Endodermal cell (in vitro differentiated cells): Measurements from ENCODE around the gene CLIC4. TPM values are rescaled to one million over a fixed set of nuclear protein-coding genes. Genes with fewer than 3 reads are reported as not detected.

Source experiments
- DNase-seq: peaks from one replicate; pipeline ENCODE4 v3.0.0-alpha.2; 2017
- H3K27ac ChIP-seq: 2 replicates; pipeline ENCODE4 v1.5.1; 2013; ENCODE audit warnings: mild to moderate bottlenecking, low read depth, low read length, moderate library complexity
- H3K27me3 ChIP-seq: 2 replicates; pipeline ENCODE4 v1.6.1; 2013; ENCODE audit warnings: mild to moderate bottlenecking, low read length, moderate library complexity; ENCODE audit not compliant: insufficient read depth, control insufficient read depth, poor library complexity, severe bottlenecking
- H3K36me3 ChIP-seq: 2 replicates; pipeline ENCODE4 v1.7.0; 2013; ENCODE audit warnings: mild to moderate bottlenecking, low read length, moderate library complexity; ENCODE audit not compliant: control insufficient read depth, insufficient read depth
- H3K4me1 ChIP-seq: one replicate; pipeline ENCODE4 v1.7.0; 2013; ENCODE audit warnings: low read length; ENCODE audit not compliant: control insufficient read depth, insufficient read depth
- H3K4me3 ChIP-seq: 2 replicates; pipeline ENCODE4 v1.5.1; 2013; ENCODE audit warnings: mild to moderate bottlenecking, low read length, moderate library complexity
- H3K9ac ChIP-seq: 2 replicates; pipeline ENCODE4 v1.6.1; 2013; ENCODE audit warnings: mild to moderate bottlenecking, low read length, moderate library complexity; ENCODE audit not compliant: poor library complexity, severe bottlenecking; ENCODE audit errors: extremely low read depth
- H3K9me3 ChIP-seq: 2 replicates; pipeline ENCODE4 v1.6.1; 2013; ENCODE audit warnings: mild to moderate bottlenecking, low read length, moderate library complexity; ENCODE audit not compliant: control insufficient read depth
- H3K27ac Mint-ChIP-seq: 2 replicates; pipeline ENCODE4 v1.8.0; 2020; ENCODE audit warnings: mixed read lengths
- H3K27me3 Mint-ChIP-seq: 2 replicates; pipeline ENCODE4 v1.8.0; 2021; ENCODE audit warnings: mild to moderate bottlenecking, mixed read lengths; ENCODE audit not compliant: insufficient read depth
- H3K36me3 Mint-ChIP-seq: 2 replicates; pipeline ENCODE4 v1.8.0; 2020; ENCODE audit warnings: low read depth, mixed read lengths
- H3K4me1 Mint-ChIP-seq: 2 replicates; pipeline ENCODE4 v1.8.0; 2020; ENCODE audit warnings: mixed read lengths
- H3K4me3 Mint-ChIP-seq: 2 replicates; pipeline ENCODE4 v1.8.0; 2020; ENCODE audit warnings: mild to moderate bottlenecking, moderate library complexity, mixed read lengths
- H3K9me3 Mint-ChIP-seq: 2 replicates; pipeline ENCODE4 v1.8.0; 2020; ENCODE audit warnings: mild to moderate bottlenecking, mixed read lengths
- WGBS, 2 experiments: methylation state at CpG; one replicate each; pipeline versions ENCODE4 v1.1.5 to v1.1.7; 2013; ENCODE audit warnings: missing lambda C conversion rate in 2 of 2, mixed read lengths in 1 of 2; ENCODE audit not compliant: insufficient coverage in 1 of 2, insufficient read length in 1 of 2; 5-methylcytosine and 5-hydroxymethylcytosine counted together
- total RNA-seq, 2 donors: library from RNA; stranded (reverse); fragmentation: NEBNext Ultra II Directional in 1 of 2; extraction: Animal tissue kit (Norgen Biotek cat#: 25700) in 1 of 2; gene quantifications; 2 replicates in 1 of 2; 3 replicates in 1 of 2; pipeline ENCODE4 v1.2.1, GENCODE V29; 2021
- TF ChIP-seq, protein P1 (sequence below): fragments of 200-600 bp; sonication (generic); conservative IDR thresholded peaks from 2 replicates; pipeline ENCODE4 v1.5.0; 2021; ENCODE audit warnings: antibody characterized with exemption, mild to moderate bottlenecking

CLIC4 gene
- total RNA-seq, 2 donors from 2014 or later = 119 to 146 TPM

DNA sequence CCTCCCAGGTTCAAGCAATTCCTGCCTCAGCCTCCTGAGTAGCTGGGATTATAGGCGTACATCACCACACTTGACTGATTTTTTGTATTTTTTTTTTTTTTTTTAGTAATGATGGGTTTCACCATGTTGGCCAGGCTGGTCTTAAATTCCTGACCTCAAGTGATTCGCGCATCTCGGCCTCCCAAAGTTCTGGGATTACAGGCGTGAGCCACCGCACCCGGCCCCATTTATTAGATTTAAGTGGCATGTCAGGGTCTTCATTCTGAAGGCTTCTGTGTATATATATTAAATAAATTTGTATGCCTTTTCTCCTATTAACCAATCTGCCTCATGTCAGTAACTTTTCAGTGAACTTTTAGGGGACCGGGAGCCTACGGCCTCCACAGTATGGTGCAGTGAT, 6.0 kb upstream of the CLIC4 start:
- Histone ChIP-seq H3K9me3 (no peaks in the 10 kb centered on the region), H3K27ac (no peak overlapping the region), H3K4me1 (peaks cover 4% of the 10 kb centered on the region), H3K4me3 (no peak overlapping the region), H3K9ac (no peak overlapping the region), H3K27me3 (no peaks in the 10 kb centered on the region), H3K36me3 (no peaks in the 10 kb centered on the region)
- Mint-ChIP-seq H3K4me3 (no peak overlapping the region), H3K36me3 (no peaks in the 10 kb centered on the region), H3K27ac (no peak overlapping the region), H3K9me3 (no peaks in the 10 kb centered on the region), H3K27me3 (no peaks in the 10 kb centered on the region), H3K4me1 (peaks cover 33% of the 10 kb centered on the region)
- DNase-seq = no peak
- TF ChIP-seq, protein P1, sequence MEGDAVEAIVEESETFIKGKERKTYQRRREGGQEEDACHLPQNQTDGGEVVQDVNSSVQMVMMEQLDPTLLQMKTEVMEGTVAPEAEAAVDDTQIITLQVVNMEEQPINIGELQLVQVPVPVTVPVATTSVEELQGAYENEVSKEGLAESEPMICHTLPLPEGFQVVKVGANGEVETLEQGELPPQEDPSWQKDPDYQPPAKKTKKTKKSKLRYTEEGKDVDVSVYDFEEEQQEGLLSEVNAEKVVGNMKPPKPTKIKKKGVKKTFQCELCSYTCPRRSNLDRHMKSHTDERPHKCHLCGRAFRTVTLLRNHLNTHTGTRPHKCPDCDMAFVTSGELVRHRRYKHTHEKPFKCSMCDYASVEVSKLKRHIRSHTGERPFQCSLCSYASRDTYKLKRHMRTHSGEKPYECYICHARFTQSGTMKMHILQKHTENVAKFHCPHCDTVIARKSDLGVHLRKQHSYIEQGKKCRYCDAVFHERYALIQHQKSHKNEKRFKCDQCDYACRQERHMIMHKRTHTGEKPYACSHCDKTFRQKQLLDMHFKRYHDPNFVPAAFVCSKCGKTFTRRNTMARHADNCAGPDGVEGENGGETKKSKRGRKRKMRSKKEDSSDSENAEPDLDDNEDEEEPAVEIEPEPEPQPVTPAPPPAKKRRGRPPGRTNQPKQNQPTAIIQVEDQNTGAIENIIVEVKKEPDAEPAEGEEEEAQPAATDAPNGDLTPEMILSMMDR = no peak
- 83 to 96% methylated on average over 3 to 9 of the region's 9 CpGs for WGBS, 2 experiments

DNA sequence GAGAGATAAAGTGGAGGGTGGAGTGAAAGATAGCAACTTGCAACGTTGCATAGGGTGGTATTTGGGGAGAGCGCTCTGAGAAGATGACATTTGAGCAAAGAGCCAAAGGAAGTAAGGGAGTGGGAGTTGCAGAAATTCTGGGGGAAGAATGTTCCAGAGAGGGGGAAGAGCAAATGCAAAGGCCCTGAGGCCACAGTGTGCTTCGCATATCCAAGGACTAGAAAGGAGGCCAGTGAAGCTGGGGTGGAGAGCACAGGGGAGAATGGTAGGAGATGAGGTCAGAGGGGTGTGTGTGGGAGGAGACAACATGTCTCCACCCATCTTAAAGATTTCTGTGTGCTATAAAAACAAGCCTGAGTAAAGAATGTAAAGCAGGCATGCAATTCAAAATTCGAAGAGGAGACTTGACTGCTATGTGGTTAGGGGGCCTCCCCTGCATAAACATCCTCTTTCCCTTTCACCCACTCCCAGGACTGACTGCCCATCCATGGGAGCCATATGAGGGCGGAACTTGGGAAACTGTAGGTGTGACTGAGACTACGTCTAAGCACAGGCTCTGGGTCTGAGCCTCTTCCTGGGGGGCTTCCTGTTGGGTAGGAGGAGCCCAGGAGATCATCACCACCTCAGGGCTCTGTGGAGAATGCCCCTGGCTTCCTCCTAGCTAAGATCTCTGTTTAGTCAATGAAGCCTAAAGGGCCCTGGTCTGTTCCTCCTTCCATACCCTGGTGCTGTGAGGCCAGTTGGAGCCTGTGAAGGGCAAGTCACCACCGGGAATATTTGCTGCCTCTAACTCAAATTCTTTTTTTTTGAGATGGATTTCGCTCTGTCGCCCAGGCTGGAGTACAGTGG, 2.9 kb upstream of the CLIC4 start:
- peak overlapping the region; percentile 70 for H3K27ac Mint-ChIP-seq
- H3K36me3 ChIP-seq = no peaks in the 10 kb centered on the region
- H3K9me3 ChIP-seq = no peaks in the 10 kb centered on the region
- no peak overlapping the region for H3K9ac ChIP-seq
- H3K36me3 Mint-ChIP-seq = peaks cover 2% of the 10 kb centered on the region
- H3K4me1 ChIP-seq = no peaks in the 10 kb centered on the region
- peak; percentile 87 for DNase-seq
- peaks cover 20% of the 10 kb centered on the region for H3K4me1 Mint-ChIP-seq
- no peaks in the 10 kb centered on the region for H3K27me3 ChIP-seq
- H3K4me3 ChIP-seq = no peak overlapping the region
- 79 to 80% methylated on average over 6 to 9 of the region's 9 CpGs for WGBS, 2 experiments
- H3K27ac ChIP-seq = no peak overlapping the region
- H3K9me3 Mint-ChIP-seq = no peaks in the 10 kb centered on the region
- no peaks in the 10 kb centered on the region for H3K27me3 Mint-ChIP-seq
- TF ChIP-seq, protein P1 = no peak
- H3K4me3 Mint-ChIP-seq = no peak overlapping the region

GRCh38 chr1:24743404-24744211, 1.6 kb upstream of the CLIC4 start:
- peak overlapping the region; percentile 79 for H3K27ac Mint-ChIP-seq
- no peaks in the 10 kb centered on the region for H3K9me3 Mint-ChIP-seq
- no peaks in the 10 kb centered on the region for H3K27me3 Mint-ChIP-seq
- DNase-seq = peak; percentile 65
- peaks cover 3% of the 10 kb centered on the region for H3K36me3 Mint-ChIP-seq
- peak overlapping the region; percentile 84 for H3K4me3 Mint-ChIP-seq
- H3K4me1 ChIP-seq = no peaks in the 10 kb centered on the region
- H3K27ac ChIP-seq = no peak overlapping the region
- H3K9ac ChIP-seq = no peak overlapping the region
- TF ChIP-seq, protein P1 = no peak
- H3K4me3 ChIP-seq = no peak overlapping the region
- WGBS, 2 experiments = 78 to 80% methylated on average over 8 to 10 of the region's 10 CpGs
- H3K9me3 ChIP-seq = no peaks in the 10 kb centered on the region
- H3K36me3 ChIP-seq = no peaks in the 10 kb centered on the region
- peaks cover 28% of the 10 kb centered on the region for H3K4me1 Mint-ChIP-seq
- H3K27me3 ChIP-seq = no peaks in the 10 kb centered on the region
